SH-SY5Y (cell line): ENCODE results near the gene SYNGR1.

Experiments
- GATA2 ChIP-seq: IDR thresholded peaks from 2 replicates; pipeline ENCODE4 v1.6.1; 2011; ENCODE audit warnings: mild to moderate bottlenecking, low read depth, low read length
- GATA3 ChIP-seq: IDR thresholded peaks from 2 replicates; pipeline ENCODE4 v1.6.1; 2011; ENCODE audit warnings: low read depth, mild to moderate bottlenecking, low read length, moderate library complexity

GRCh38 chr22:39301108-39301507 is 48.7 kb upstream of the SYNGR1 start:
- TF ChIP-seq GATA2 (no peak), GATA3 (no peak)
